Mesendoderm (in vitro differentiated cells): Measurements from ENCODE around the gene GNL1.

Source experiments
- DNase-seq: peaks from one replicate; pipeline ENCODE4 v3.0.0; 2013
- H2AK5ac ChIP-seq: 2 replicates; pipeline ENCODE4 v1.6.1; 2013; ENCODE audit warnings: low read length, inconsistent platforms
- H2BK120ac ChIP-seq: 2 replicates; pipeline ENCODE4 v1.6.1; 2013; ENCODE audit warnings: low read depth, mild to moderate bottlenecking, low read length, moderate library complexity, mixed read lengths
- H2BK15ac ChIP-seq: replicated peaks from 2 replicates; pipeline ENCODE4 v1.6.1; 2013; ENCODE audit warnings: low read depth, mild to moderate bottlenecking, moderate library complexity
- H2BK5ac ChIP-seq: 2 replicates; pipeline ENCODE4 v1.6.1; 2013; ENCODE audit warnings: low read length, inconsistent platforms
- H3K18ac ChIP-seq: 2 replicates; pipeline ENCODE4 v1.6.1; 2013; ENCODE audit warnings: mild to moderate bottlenecking, low read length, mixed read lengths
- H3K23ac ChIP-seq: one replicate; pipeline ENCODE4 v1.6.1; 2013; ENCODE audit warnings: low read length
- H3K27ac ChIP-seq: 2 replicates; pipeline ENCODE4 v1.5.1; 2013; ENCODE audit warnings: low read depth, mild to moderate bottlenecking, inconsistent platforms, low read length, moderate library complexity
- H3K27me3 ChIP-seq: 2 replicates; pipeline ENCODE4 v1.6.1; 2013; ENCODE audit warnings: low read length, control low read depth, mild to moderate bottlenecking, inconsistent platforms; ENCODE audit not compliant: insufficient read depth, poor library complexity
- H3K36me3 ChIP-seq: 2 replicates; pipeline ENCODE4 v1.6.1; 2013; ENCODE audit warnings: low read length, inconsistent platforms; ENCODE audit not compliant: control insufficient read depth, insufficient read depth
- H3K4ac ChIP-seq: one replicate; pipeline ENCODE4 v1.6.1; 2013; ENCODE audit warnings: low read depth, mild to moderate bottlenecking, low read length, moderate library complexity
- H3K4me1 ChIP-seq: 2 replicates; pipeline ENCODE4 v1.6.1; 2013; ENCODE audit warnings: low read depth, low read length, inconsistent platforms; ENCODE audit not compliant: control insufficient read depth
- H3K4me2 ChIP-seq: 2 replicates; pipeline ENCODE4 v1.6.1; 2013; ENCODE audit warnings: low read length
- H3K4me3 ChIP-seq: 2 replicates; pipeline ENCODE4 v1.5.1; 2013; ENCODE audit warnings: mild to moderate bottlenecking, low read length
- H3K56ac ChIP-seq: one replicate; pipeline ENCODE4 v1.6.1; 2013; ENCODE audit warnings: low read length
- H3K79me1 ChIP-seq: 2 replicates; pipeline ENCODE4 v1.6.1; 2013; ENCODE audit warnings: low read length, inconsistent platforms
- H3K79me2 ChIP-seq: 2 replicates; pipeline ENCODE4 v1.6.1; 2013; ENCODE audit warnings: mild to moderate bottlenecking, low read length; ENCODE audit not compliant: control insufficient read depth, insufficient read depth
- H3K9ac ChIP-seq: 2 replicates; pipeline ENCODE4 v1.6.1; 2013; ENCODE audit warnings: low read length, inconsistent platforms
- H4K5ac ChIP-seq: one replicate; pipeline ENCODE4 v1.6.1; 2013; ENCODE audit warnings: low read length
- H4K8ac ChIP-seq: one replicate; pipeline ENCODE4 v1.6.1; 2013; ENCODE audit warnings: low read depth, mild to moderate bottlenecking, control low read depth, low read length, moderate library complexity
- WGBS: extraction: QIAGEN DNeasy Blood & Tissue Kit; methylation state at CpG from one replicate; pipeline ENCODE4 v1.1.7; 2013; ENCODE audit warnings: low lambda C conversion rate, missing lambda C conversion rate; ENCODE audit not compliant: insufficient coverage; ENCODE audit errors: extremely low coverage; 5-methylcytosine and 5-hydroxymethylcytosine counted together
- small RNA-seq: library from polyadenylated mRNA; stranded (forward); fragments of <200 nt; extraction: miRNeasy Mini kit (QIAGEN cat#:217004); gene quantifications from one replicate; pipeline ENCODE3, GENCODE V24; 2013; ENCODE audit not compliant: insufficient read depth

GNL1 gene

DNA sequence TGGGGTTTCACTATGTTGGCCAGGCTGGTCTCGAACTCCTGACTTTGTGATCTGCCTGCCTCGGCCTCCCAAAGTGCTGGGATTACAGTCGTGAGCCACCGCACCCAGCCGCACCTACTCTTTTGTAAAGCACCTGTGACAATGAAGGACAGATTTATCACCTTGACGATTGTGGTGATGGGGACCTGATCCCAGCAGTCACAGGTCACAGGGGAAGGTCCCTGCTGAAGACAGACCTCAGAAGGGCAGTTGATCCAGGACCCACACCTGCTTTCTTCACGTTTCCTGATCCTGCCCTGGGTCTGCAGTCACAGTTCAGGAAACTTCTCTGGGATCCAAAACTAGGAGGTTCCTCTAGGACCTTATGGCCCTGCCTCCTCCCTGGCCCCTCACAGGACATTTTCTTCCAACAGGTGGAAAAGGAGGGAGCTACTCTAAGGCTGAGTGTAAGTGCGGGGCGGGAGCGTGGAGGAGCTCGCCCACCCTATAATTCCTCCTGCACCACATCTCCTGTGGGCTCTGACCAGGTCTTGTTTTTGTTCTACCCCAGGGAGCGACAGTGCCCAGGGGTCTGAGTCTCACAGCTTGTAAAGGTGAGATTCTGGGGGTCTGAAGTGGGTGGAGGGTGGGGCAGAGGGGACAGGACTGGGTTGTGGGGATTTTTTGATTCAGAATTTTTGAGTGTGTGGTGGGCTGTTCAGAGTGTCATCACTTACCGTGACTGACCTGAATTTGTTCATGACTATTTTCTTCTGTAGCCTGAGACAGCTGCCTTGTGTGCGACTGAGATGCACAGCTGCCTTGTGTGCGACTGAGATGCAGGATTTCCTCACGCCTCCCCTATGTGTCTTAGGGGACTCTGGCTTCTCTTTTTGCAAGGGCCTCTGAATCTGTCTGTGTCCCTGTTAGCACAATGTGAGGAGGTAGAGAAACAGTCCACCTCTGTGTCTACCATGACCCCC is 64.0 kb downstream of the GNL1 start:
- Histone ChIP-seq H3K9ac (no peak overlapping the region), H3K4ac (no peak overlapping the region), H4K8ac (no peak overlapping the region), H2BK120ac (no peak overlapping the region), H3K79me2 (no peaks in the 10 kb centered on the region), H3K23ac (no peak overlapping the region), H3K27me3 (no peaks in the 10 kb centered on the region), H3K4me3 (no peak overlapping the region), H3K4me1 (peaks cover 2% of the 10 kb centered on the region), H2BK5ac (no peak overlapping the region), H2BK15ac (no peak overlapping the region), H3K79me1 (peaks cover 1% of the 10 kb centered on the region), H4K5ac (no peak overlapping the region), H3K27ac (no peak overlapping the region), H3K18ac (no peak overlapping the region), H3K56ac (no peak overlapping the region), H3K36me3 (no peaks in the 10 kb centered on the region), H3K4me2 (no peak overlapping the region), H2AK5ac (no peak overlapping the region)
- no peak for DNase-seq
- no CpG with 5 or more reads among the region's 16 CpGs for WGBS

Small RNA genes within 50 kb of the gene (small RNA-seq; reads per million reads assigned to genes)
- 360 reads per million, percentile 98 among the genes with 10 or more reads in this experiment for gene MIR877
